ENCODE results near the gene ARHGEF3.

ARHGEF3 gene

GRCh38 chr3:56680054-56680580 is 121.6 kb downstream of the ARHGEF3 start:
- Histone ChIP-seq H3K36me3 (peaks cover 26 to 63% (median 50%) of the 10 kb centered on the region in 11 experiments; a peak in 21 of 22 replicates), H3K27me3 (no peaks in the 10 kb centered on the region), H3K4me2 (peak overlapping the region in 6 of 11 experiments; percentile 1 to 90 (median 80); a peak in 12 of 22 replicates), H3K4me1 (peaks cover 5 to 61% (median 14%) of the 10 kb centered on the region in 10 experiments; a peak in 14 of 20 replicates), H3K27ac (peak overlapping the region in 1 of 11 experiments; percentile 100; a peak in 1 of 22 replicates), H3K9ac (peak overlapping the region in 1 of 11 experiments; percentile 100; a peak in 2 of 22 replicates), H4K20me1 (peaks cover 0 to 44% (median 2%) of the 10 kb centered on the region in 11 experiments; a peak in 8 of 22 replicates), H3K9me3 (replicated peaks in 1 of 11) (peaks cover 10 to 47% (median 35%) of the 10 kb centered on the region in 11 experiments), H3K4me3 (peak overlapping the region in 4 of 10 experiments; percentile 21 to 81 (median 74); a peak in 8 of 20 replicates)
- TF ChIP-seq Cebpa-rat (IDR thresholded peaks at IDR 0.05) = no peak

Data from BLaER1 treated with 17β-estradiol and CSF1 and Interleukin-3, amounts not matched to agents 10 nM and 100 nM (cell line).